Activated CD8-positive, alpha-beta memory T cell treated with anti-CD3 and anti-CD28 coated beads, Interleukin-2, amount 10 ng/mL, durations not matched to agents 7 days and 5 days (primary cell): ENCODE data around the gene DLEC1. TPM values are rescaled to one million over a fixed set of nuclear protein-coding genes. Genes with fewer than 3 reads are reported as not detected.

Experiments used
- ATAC-seq: fragments of 150-1000 bp; cut with Tn5 transposase; one replicate; pipeline ENCODE4 v1.10.0; 2021; ENCODE audit warnings: moderate library complexity
- CTCF ChIA-PET: fragments of 350-600 bp; sonication (Branson Sonifier 250); formaldehyde crosslinking; loops from one replicate; lab custom pipeline; 2021; ENCODE audit warnings: antibody characterized with exemption; lab: Charles Lee
- DNase-seq: peaks from one replicate; pipeline ENCODE4 v3.0.0-alpha.2; 2020
- H3K27ac Mint-ChIP-seq: one replicate; pipeline ENCODE4 v1.8.0; 2021; ENCODE audit warnings: mild to moderate bottlenecking, mixed read lengths
- H3K27me3 Mint-ChIP-seq: one replicate; pipeline ENCODE4 v1.8.0; 2021; ENCODE audit warnings: mixed read lengths
- H3K36me3 Mint-ChIP-seq: one replicate; pipeline ENCODE4 v1.8.0; 2021; ENCODE audit warnings: mild to moderate bottlenecking, mixed read lengths
- H3K4me1 Mint-ChIP-seq: one replicate; pipeline ENCODE4 v1.8.0; 2021; ENCODE audit warnings: mixed read lengths
- H3K4me3 Mint-ChIP-seq: one replicate; pipeline ENCODE4 v1.8.0; 2021; ENCODE audit warnings: mild to moderate bottlenecking, moderate library complexity, mixed read lengths
- H3K9me3 Mint-ChIP-seq: one replicate; pipeline ENCODE4 v1.8.0; 2022; ENCODE audit warnings: low read depth, mixed read lengths
- total RNA-seq, 2 experiments: library from RNA; stranded (reverse); gene quantifications; one replicate each; pipeline ENCODE4 v1.2.3, GENCODE V29; 2021

Gene DLEC1
- total RNA-seq, 2 experiments from 2014 or later: 0.26 to 1.1 TPM

- DNase-seq (peak; percentile 50), ATAC-seq (no peak)
- H3K27me3 Mint-ChIP-seq: no peaks in the 10 kb centered on the region
- H3K4me1 Mint-ChIP-seq: peaks cover 59% of the 10 kb centered on the region
- CTCF ChIA-PET: interaction anchor here (1.1 to 2.3 kb wide), 8 partner anchors 17 to 210 kb away, joined by 3 to 16 read pairs (median 6); partner anchors contain the start of genes DLEC1, OXSR1 and XYLB
- H3K4me3 Mint-ChIP-seq: peak overlapping the region; percentile 84
- H3K27ac Mint-ChIP-seq: peak overlapping the region; percentile 96
- no peaks in the 10 kb centered on the region for H3K9me3 Mint-ChIP-seq
- H3K36me3 Mint-ChIP-seq: peaks cover 48% of the 10 kb centered on the region
These were observed 97.4 kb downstream of the DLEC1 start for GRCh38 chr3:38136393-38136776.

GRCh38 chr3:38136777-38137614, 98.0 kb downstream of the DLEC1 start, which contains the start of gene ACAA1:
Gene ACAA1 (minus strand): TSS chr3:38137127. CDS start chr3:38137035, 92 bp downstream.
- Mint-ChIP-seq H3K4me3 (peak within 1 kb of the TSS; percentile 84), H3K36me3 (peaks cover 47% of the 10 kb centered on the region), H3K27me3 (no peaks in the 10 kb centered on the region), H3K4me1 (peaks cover 63% of the 10 kb centered on the region), H3K9me3 (no peaks in the 10 kb centered on the region), H3K27ac (peak within 1 kb of the TSS; percentile 96)
- CTCF ChIA-PET: interaction anchor here (0.7 to 2.3 kb wide), 10 partner anchors 17 to 384 kb away, joined by 3 to 16 read pairs (median 6); partner anchors contain the start of genes DLEC1, OXSR1 and XYLB
- peak; percentile 88 for ATAC-seq
- peak; percentile 100 for DNase-seq

GRCh38 chr3:38137615-38138348, 98.8 kb downstream of the DLEC1 start:
- peak; percentile 2 for ATAC-seq
- H3K4me3 Mint-ChIP-seq: peak overlapping the region; percentile 84
- DNase-seq: peak; percentile 60
- peaks cover 51% of the 10 kb centered on the region for H3K36me3 Mint-ChIP-seq
- peak overlapping the region; percentile 96 for H3K27ac Mint-ChIP-seq
- peaks cover 63% of the 10 kb centered on the region for H3K4me1 Mint-ChIP-seq
- H3K27me3 Mint-ChIP-seq: no peaks in the 10 kb centered on the region
- CTCF ChIA-PET: interaction anchor here (0.7 to 2.3 kb wide), 7 partner anchors 22 to 384 kb away, joined by 3 to 16 read pairs (median 7); partner anchors contain the start of genes OXSR1 and XYLB
- H3K9me3 Mint-ChIP-seq: no peaks in the 10 kb centered on the region

- peak; percentile 93 for DNase-seq
- H3K27me3 Mint-ChIP-seq: no peaks in the 10 kb centered on the region
These were observed 99.6 kb downstream of the DLEC1 start, which contains the start of gene MYD88 for GRCh38 chr3:38138349-38139190. Gene MYD88 (plus strand): TSS chr3:38138661. CDS start chr3:38138701, 40 bp downstream.

GRCh38 chr3:38139191-38139590, 100.2 kb downstream of the DLEC1 start:
- H3K27ac Mint-ChIP-seq: peak overlapping the region; percentile 96
- H3K36me3 Mint-ChIP-seq: peaks cover 44% of the 10 kb centered on the region
- H3K4me3 Mint-ChIP-seq: peak overlapping the region; percentile 84
- ATAC-seq (no peak), DNase-seq (no peak)
- no peaks in the 10 kb centered on the region for H3K27me3 Mint-ChIP-seq
- H3K9me3 Mint-ChIP-seq: no peaks in the 10 kb centered on the region
- CTCF ChIA-PET: interaction anchor here (0.9 to 2.2 kb wide), 4 partner anchors 9 to 142 kb away, joined by 3 to 10 read pairs (median 4); partner anchors contain the start of gene OXSR1
- H3K4me1 Mint-ChIP-seq: peaks cover 54% of the 10 kb centered on the region

More at GRCh38 chr3:38138349-38139190, 99.6 kb downstream of the DLEC1 start, which contains the start of gene MYD88:
- peak within 1 kb of the TSS; percentile 84 for H3K4me3 Mint-ChIP-seq
- peak; percentile 65 for ATAC-seq
- CTCF ChIA-PET: interaction anchor here (0.9 to 2.2 kb wide), 4 partner anchors 8 to 142 kb away, joined by 3 to 10 read pairs (median 4); partner anchors contain the start of gene OXSR1
- peak within 1 kb of the TSS; percentile 96 for H3K27ac Mint-ChIP-seq
- H3K36me3 Mint-ChIP-seq: peaks cover 45% of the 10 kb centered on the region
- peaks cover 60% of the 10 kb centered on the region for H3K4me1 Mint-ChIP-seq
- no peaks in the 10 kb centered on the region for H3K9me3 Mint-ChIP-seq

- peaks cover 40% of the 10 kb centered on the region for H3K36me3 Mint-ChIP-seq
- no peaks in the 10 kb centered on the region for H3K27me3 Mint-ChIP-seq
- peaks cover 49% of the 10 kb centered on the region for H3K4me1 Mint-ChIP-seq
- peak; percentile 41 for DNase-seq
- CTCF ChIA-PET: interaction anchor here (1.0 to 2.2 kb wide), 5 partner anchors 9 to 143 kb away, joined by 3 to 10 read pairs (median 3); no protein-coding TSS in a partner anchor
- H3K27ac Mint-ChIP-seq: peak overlapping the region; percentile 96
- no peak for ATAC-seq
- peak overlapping the region; percentile 84 for H3K4me3 Mint-ChIP-seq
- no peaks in the 10 kb centered on the region for H3K9me3 Mint-ChIP-seq
These were observed 100.6 kb downstream of the DLEC1 start for GRCh38 chr3:38139652-38140051.

GRCh38 chr3:38140326-38141172, 101.5 kb downstream of the DLEC1 start:
- H3K27me3 Mint-ChIP-seq: no peaks in the 10 kb centered on the region
- peak overlapping the region; percentile 84 for H3K4me3 Mint-ChIP-seq
- no peak overlapping the region for H3K27ac Mint-ChIP-seq
- no peaks in the 10 kb centered on the region for H3K9me3 Mint-ChIP-seq
- peaks cover 42% of the 10 kb centered on the region for H3K4me1 Mint-ChIP-seq
- ATAC-seq (no peak), DNase-seq (peak; percentile 39)
- CTCF ChIA-PET: interaction anchor here (0.9 to 2.2 kb wide), 4 partner anchors 13 to 23 kb away, joined by 3 to 10 read pairs (median 4); no protein-coding TSS in a partner anchor
- peaks cover 35% of the 10 kb centered on the region for H3K36me3 Mint-ChIP-seq

GRCh38 chr3:38141173-38141951, 102.4 kb downstream of the DLEC1 start:
- Mint-ChIP-seq H3K4me3 (peak overlapping the region; percentile 84), H3K9me3 (peaks cover 2% of the 10 kb centered on the region), H3K4me1 (peaks cover 36% of the 10 kb centered on the region), H3K36me3 (peaks cover 34% of the 10 kb centered on the region), H3K27me3 (no peaks in the 10 kb centered on the region), H3K27ac (no peak overlapping the region)
- no peak for ATAC-seq
- peak; percentile 39 for DNase-seq
- CTCF ChIA-PET: interaction anchor here (0.9 to 2.2 kb wide), 2 partner anchors 12 to 22 kb away, joined by 5 to 10 read pairs; no protein-coding TSS in a partner anchor

- DNase-seq (no peak), ATAC-seq (no peak)
- H3K27ac Mint-ChIP-seq: no peak overlapping the region
- peaks cover 3% of the 10 kb centered on the region for H3K9me3 Mint-ChIP-seq
- CTCF ChIA-PET: no interaction called here
- H3K27me3 Mint-ChIP-seq: no peaks in the 10 kb centered on the region
- no peak overlapping the region for H3K4me3 Mint-ChIP-seq
- H3K4me1 Mint-ChIP-seq: peaks cover 36% of the 10 kb centered on the region
- H3K36me3 Mint-ChIP-seq: peaks cover 36% of the 10 kb centered on the region
These were observed 102.9 kb downstream of the DLEC1 start for GRCh38 chr3:38141952-38142273.

- DNase-seq: no peak
- CTCF ChIA-PET: no interaction called here
- Mint-ChIP-seq H3K4me3 (no peak overlapping the region), H3K4me1 (peaks cover 32% of the 10 kb centered on the region), H3K27me3 (no peaks in the 10 kb centered on the region), H3K36me3 (peaks cover 41% of the 10 kb centered on the region), H3K9me3 (peaks cover 7% of the 10 kb centered on the region), H3K27ac (no peak overlapping the region)
- ATAC-seq: no peak
These were observed 104.0 kb downstream of the DLEC1 start for GRCh38 chr3:38142959-38143358.

GRCh38 chr3:38143511-38143910, 104.5 kb downstream of the DLEC1 start:
- DNase-seq: no peak
- CTCF ChIA-PET: no interaction called here
- H3K9me3 Mint-ChIP-seq: peaks cover 7% of the 10 kb centered on the region
- no peaks in the 10 kb centered on the region for H3K27me3 Mint-ChIP-seq
- H3K4me3 Mint-ChIP-seq: no peak overlapping the region
- peaks cover 41% of the 10 kb centered on the region for H3K36me3 Mint-ChIP-seq
- H3K27ac Mint-ChIP-seq: no peak overlapping the region
- ATAC-seq: no peak
- H3K4me1 Mint-ChIP-seq: peaks cover 28% of the 10 kb centered on the region
